Activated CD8-positive, alpha-beta memory T cell treated with anti-CD3 and anti-CD28 coated beads for 36 hours (primary cell): ENCODE measurements around the gene ARVCF. TPM values are rescaled to one million over a fixed set of nuclear protein-coding genes. Genes with fewer than 3 reads are reported as not detected.

Experiments
- CTCF ChIA-PET: fragments of 350-600 bp; sonication (Branson Sonifier 250); formaldehyde crosslinking; loops from one replicate; lab custom pipeline; 2021; ENCODE audit warnings: antibody characterized with exemption; lab: Charles Lee
- POLR2A ChIA-PET: fragments of 350-600 bp; sonication (Branson Sonifier 250); formaldehyde crosslinking; loops from one replicate; lab custom pipeline; 2021; ENCODE audit warnings: antibody characterized with exemption; lab: Charles Lee
- total RNA-seq, 2 experiments: library from RNA; stranded (reverse); gene quantifications; one replicate each; pipeline ENCODE4 v1.2.3, GENCODE V29; 2021

Gene ARVCF
- total RNA-seq, 2 experiments from 2014 or later = 0.70 to 1.8 TPM

GRCh38 chr22:20009582-20010306, 6.9 kb downstream of the ARVCF start:
- CTCF ChIA-PET = interaction anchor here (0.5 kb wide), 1 partner anchor 20 kb away, joined by 3 read pairs; no protein-coding TSS in a partner anchor

DNA sequence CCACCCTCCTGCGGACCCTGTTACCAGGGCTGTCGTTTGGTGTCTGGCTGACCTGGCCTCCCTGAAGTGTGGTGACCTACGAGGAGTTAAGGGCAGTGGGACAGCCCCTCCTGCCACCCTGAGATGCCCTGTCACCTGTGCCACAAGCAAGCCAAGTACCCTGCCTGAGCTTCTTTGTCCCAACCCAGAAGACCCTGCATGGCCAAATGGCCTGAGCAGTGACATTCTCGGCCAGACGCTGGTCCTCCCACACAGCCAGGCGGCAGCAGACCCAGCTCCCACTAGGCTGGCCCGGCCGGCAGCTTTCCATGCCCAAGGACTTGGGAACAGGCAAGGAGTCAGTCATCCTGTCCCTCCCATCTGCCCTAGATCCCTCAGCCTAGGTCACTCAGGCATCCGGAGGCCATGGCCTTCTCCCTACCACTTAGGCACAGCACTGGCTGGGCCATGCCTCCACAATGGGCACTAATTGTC, 7.6 kb downstream of the ARVCF start:
- CTCF ChIA-PET = no interaction called here

More at GRCh38 chr22:20009582-20010306, 6.9 kb downstream of the ARVCF start:
- POLR2A ChIA-PET = no interaction called here

GRCh38 chr22:20008221-20008995, 8.2 kb downstream of the ARVCF start:
- ChIA-PET CTCF (no interaction called here), POLR2A (no interaction called here)

More for the DNA sequence above, 7.6 kb downstream of the ARVCF start:
- POLR2A ChIA-PET = no interaction called here

DNA sequence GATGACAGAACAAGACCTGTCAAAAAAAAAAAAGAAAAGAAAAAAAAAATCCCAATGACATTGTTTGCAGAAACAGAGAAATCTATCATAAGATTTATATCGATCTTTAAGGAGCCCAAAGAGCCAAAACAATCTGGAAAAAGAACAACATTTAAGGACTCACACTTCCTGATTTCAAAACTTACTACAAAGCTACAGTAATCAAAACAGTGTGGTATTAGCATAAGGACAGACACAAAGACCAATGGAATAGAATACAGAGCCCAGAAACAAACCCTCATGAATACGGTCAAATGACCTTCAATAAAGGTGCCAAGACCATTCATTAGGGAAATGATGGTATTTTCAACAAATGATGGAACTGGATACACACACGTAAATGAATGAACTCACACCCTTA, 12.2 kb downstream of the ARVCF start:
- ChIA-PET POLR2A (no interaction called here), CTCF (no interaction called here)

GRCh38 chr22:20003304-20003703, 13.3 kb downstream of the ARVCF start:
- ChIA-PET POLR2A (no interaction called here), CTCF (interaction anchor here (1.1 kb wide), 1 partner anchor 49 kb away, joined by 3 read pairs; no protein-coding TSS in a partner anchor)

GRCh38 chr22:20002636-20003035, 14.0 kb downstream of the ARVCF start:
- CTCF ChIA-PET = interaction anchor here (1.1 kb wide), 1 partner anchor 48 kb away, joined by 3 read pairs; no protein-coding TSS in a partner anchor
- POLR2A ChIA-PET = no interaction called here

DNA sequence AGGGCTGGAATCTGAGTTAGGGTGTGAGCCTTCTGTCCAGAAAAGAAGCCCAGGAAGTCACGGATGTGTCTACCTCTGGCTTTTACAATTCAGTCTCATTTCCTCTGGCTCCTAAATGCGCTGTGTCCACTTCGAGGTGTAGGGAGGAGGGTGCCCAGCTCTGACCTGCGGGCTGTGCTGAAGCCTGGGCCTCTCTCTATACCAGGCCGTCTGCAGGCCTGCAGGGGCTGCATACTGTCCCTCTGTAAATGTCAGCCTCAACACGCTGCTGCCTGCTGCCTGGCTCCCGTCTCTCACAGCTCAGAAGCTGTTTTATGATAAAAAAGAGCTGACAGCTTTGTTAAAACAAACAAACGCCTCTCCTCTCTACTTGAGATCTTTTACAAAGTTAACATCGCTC, 14.5 kb downstream of the ARVCF start:
- CTCF ChIA-PET = no interaction called here
- POLR2A ChIA-PET = no interaction called here

DNA sequence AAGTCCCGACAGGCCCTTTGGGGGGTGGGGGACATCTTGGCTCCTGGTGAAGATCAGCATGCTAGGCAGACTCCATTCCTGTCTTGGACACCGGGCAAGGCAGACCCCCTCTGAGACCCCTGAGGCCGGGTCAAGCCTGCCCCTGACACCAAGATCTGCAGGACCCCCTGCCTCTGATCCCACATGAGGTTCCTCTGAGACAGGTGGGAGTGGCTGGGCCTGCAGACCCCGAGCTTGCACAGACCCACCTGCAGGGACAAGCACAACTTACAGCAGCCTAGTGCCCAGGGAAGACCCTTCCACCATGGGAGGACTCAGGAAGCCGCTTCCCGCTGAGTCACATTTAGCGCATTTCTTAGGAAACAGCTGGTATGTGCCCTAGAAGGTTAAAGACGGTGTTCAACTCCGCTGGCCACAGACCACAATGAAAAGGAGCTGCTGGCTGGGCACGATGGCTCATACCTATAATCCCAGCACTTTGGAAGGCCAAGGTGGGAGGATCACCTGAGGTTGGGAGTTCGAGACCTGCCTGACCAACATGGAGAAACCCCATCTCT, 15.5 kb downstream of the ARVCF start:
- POLR2A ChIA-PET = no interaction called here
- CTCF ChIA-PET = no interaction called here

- CTCF ChIA-PET = no interaction called here
- POLR2A ChIA-PET = no interaction called here
These were observed 16.2 kb downstream of the ARVCF start for GRCh38 chr22:20000246-20001081.

DNA sequence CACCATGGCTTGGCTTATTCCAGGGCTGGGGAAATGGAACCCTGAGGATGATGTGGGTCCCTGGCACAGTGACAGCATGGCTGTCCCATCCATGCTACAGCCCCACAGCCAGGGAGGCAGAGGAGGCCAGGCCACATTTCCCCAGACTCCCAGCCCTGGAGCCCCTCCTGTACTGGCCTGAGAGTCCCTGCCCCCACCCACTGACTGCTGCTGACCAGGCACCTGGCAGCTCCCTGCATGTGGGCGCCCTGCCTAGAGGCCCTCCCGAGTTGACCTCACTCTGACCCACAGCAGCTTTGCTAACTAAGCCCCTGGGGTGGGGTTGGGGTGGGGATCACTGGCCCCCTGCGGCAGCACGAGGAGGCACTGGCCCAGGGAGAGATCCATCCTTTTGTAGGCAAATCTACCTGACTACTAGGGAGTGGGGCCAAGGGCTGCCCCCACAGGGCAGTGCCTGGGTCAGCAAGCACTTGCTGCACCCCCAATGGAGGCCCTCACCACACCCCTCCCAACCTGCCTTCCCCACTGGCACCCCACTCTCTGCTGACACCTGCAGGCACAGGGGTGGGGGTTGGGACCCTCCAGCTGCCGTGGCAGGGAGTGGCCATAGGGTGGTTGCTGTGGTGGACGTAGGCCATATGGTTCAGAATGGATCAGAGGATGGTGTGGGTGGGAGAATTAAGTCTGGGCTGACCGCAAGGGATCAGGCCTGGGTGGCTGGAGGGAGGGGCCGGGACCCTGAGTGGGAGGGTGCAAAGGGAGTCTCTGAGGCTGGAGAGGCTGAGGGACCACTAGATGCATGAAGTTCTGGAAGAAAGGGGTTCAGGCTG, 17.4 kb downstream of the ARVCF start:
- ChIA-PET CTCF (no interaction called here), POLR2A (no interaction called here)

DNA sequence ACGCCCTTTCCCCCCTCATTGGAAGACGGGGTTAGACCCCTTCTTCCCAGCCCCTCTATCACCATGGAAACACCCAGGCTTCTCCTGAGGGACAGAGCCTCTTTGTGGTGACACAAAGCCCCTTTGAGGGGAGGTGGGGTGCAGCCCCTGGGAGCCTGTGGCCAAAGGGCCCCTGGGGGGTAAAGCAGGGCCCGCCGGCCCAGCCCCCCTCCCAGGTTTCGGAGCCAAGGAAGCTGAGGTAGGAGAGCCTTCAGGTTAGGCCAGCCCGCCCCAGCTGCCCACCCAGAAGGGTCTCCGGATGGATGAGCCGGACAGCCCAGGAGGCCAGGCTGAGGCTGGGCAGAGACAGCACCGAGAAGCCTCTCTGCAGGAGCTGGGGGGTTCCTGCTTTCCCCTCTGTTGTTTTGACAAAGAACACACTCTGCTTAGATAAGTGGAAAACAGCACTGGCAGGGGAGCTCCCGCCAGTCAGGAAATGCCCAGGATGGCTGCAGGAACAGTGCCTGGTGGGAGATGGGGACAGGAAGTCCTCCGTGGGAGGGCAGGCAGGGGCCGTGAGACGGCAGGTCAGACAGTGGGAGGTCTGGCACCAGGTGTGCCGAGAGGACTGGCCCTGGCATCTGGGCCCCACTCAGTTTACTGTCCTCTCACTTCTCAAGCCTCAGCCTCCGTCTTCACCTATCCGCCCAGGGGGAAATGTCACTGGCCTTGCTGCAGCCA, 18.2 kb downstream of the ARVCF start:
- CTCF ChIA-PET = interaction anchor here (1.1 kb wide), 1 partner anchor 17 kb away, joined by 3 read pairs; no protein-coding TSS in a partner anchor
- POLR2A ChIA-PET = no interaction called here

GRCh38 chr22:19997561-19998231, 18.9 kb downstream of the ARVCF start:
- POLR2A ChIA-PET = no interaction called here

DNA sequence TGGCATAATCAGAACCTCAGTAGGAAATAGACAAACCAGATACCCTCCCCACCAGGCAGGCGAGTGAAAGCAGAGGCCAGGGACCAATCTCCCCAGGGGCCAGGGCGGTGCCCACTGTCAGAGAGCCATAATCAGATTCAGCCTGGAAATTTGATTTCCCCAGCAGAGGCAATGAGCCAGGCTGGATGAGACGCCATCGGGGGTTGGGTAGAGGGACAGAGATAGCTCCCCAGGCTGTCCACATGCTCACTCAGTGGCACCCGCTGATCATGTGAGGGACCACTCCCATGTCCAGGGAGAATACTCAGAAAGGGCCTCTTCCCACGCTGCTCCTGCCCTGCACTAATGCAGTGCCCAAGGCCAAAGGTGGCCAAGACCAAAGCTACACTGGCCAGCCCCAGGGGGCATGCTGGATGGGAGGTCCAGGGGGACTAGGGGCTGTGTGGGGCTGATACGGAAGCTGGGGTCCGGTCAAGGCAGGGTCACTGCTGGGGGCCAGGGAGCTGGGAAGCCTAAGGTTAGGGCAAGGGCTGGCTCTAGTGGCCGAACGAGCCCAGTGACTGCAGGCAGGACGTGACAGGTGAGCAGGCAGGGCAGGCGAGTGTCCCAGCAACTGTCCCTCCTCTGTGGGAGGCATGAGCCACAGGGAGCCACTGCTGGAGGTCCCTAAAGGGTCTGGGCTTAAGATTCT, 19.8 kb downstream of the ARVCF start:
- ChIA-PET CTCF (no interaction called here), POLR2A (no interaction called here)

More at GRCh38 chr22:19997561-19998231, 18.9 kb downstream of the ARVCF start:
- CTCF ChIA-PET = interaction anchor here (0.5 to 1.1 kb wide), 2 partner anchors 18 to 541 kb away, joined by 3 read pairs; no protein-coding TSS in a partner anchor

DNA sequence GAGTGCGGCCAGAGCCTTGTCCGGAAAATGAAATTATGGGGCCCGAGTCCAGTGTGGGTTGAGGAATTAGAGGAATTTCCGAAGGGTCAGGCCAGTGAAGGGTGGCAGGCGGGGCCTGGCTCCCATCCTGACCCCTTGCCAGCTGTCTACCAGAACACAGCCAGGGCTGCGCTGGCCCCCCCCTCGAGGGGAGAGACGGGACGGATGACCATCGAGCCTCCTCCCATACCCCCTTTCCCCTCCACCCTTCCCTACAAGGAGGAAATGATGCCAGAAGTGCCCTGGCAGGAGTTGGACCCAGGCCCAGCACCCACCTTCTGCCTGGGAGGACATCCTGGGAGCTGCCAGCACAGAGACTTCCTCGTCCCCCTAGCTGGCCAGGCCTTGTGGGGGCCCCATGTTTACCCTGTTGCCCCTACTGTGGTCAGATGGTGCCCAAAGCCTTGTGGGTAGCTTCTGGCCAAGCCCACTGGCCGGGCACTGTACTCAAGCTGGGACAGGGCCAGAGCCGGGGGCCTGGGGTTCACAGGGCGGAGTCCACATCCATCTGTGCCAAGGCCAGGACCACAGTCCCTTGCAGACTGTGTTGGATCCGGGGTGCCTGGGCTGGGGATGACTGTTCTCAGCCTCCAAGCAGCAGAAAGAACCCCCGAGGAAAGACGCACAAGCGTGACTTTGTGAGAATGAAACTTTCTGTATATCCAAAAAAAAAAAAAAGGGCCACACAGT, 20.8 kb downstream of the ARVCF start:
- CTCF ChIA-PET = no interaction called here

GRCh38 chr22:19994851-19995610, 21.6 kb downstream of the ARVCF start:
- ChIA-PET CTCF (interaction anchor here (0.5 kb wide), 1 partner anchor 832 kb away, joined by 3 read pairs; no protein-coding TSS in a partner anchor), POLR2A (no interaction called here)

More for the DNA sequence above, 20.8 kb downstream of the ARVCF start:
- POLR2A ChIA-PET = no interaction called here
